NT2/D1 (cell line): ENCODE measurements around the gene CCNQ.

Experiments
- SUZ12 ChIP-seq: IDR thresholded peaks from 2 replicates; pipeline ENCODE4 v1.6.1; 2011; ENCODE audit not compliant: insufficient read length, insufficient read depth; ENCODE audit errors: extremely low read depth
- YY1 ChIP-seq: IDR thresholded peaks from 2 replicates; pipeline ENCODE4 v1.6.1; 2011; ENCODE audit not compliant: insufficient read length, insufficient read depth
- ZNF274 ChIP-seq: IDR thresholded peaks from 2 replicates; pipeline ENCODE4 v1.6.1; 2011; ENCODE audit warnings: mild to moderate bottlenecking, low read depth, low read length

GRCh38 chrX:153606503-153606902 is 7.6 kb upstream of the CCNQ start:
- TF ChIP-seq YY1 (no peak), ZNF274 (no peak), SUZ12 (no peak)
